Skin of body (tissue), 2 donors: ENCODE measurements around the gene EPHB2. TPM values are rescaled to one million over a fixed set of nuclear protein-coding genes. Genes with fewer than 3 reads are reported as not detected.

Experiments
- DNase-seq: peaks from one replicate; lab custom pipeline; 2025; lab: John Stamatoyannopoulos, UW
- total RNA-seq: library from RNA; depleted of rRNA; stranded (reverse); fragments of >200 nt; gene quantifications from one replicate; pipeline ENCODE4 v1.2.3, GENCODE V29; 2014

The EPHB2 gene
- total RNA-seq, 1 donor from 2014 or later, result 13.6 TPM

- no peak for DNase-seq
Measured at GRCh38 chr1:22721122-22721873, 10.7 kb downstream of the EPHB2 start.

- DNase-seq, result no peak
Measured at GRCh38 chr1:22722901-22723550, 12.4 kb downstream of the EPHB2 start.

- no peak for DNase-seq
Measured at GRCh38 chr1:22727873-22728272, 17.2 kb downstream of the EPHB2 start.

- DNase-seq, result no peak
Measured at GRCh38 chr1:22728751-22729399, 18.2 kb downstream of the EPHB2 start.

- no peak for DNase-seq
Measured at GRCh38 chr1:22729400-22729773, 18.7 kb downstream of the EPHB2 start.

- no peak for DNase-seq
Measured at GRCh38 chr1:22729912-22730311, 19.3 kb downstream of the EPHB2 start.

GRCh38 chr1:22731924-22732720 is 21.5 kb downstream of the EPHB2 start:
- DNase-seq, result peak; percentile 88

GRCh38 chr1:22733643-22734042 is 23.0 kb downstream of the EPHB2 start:
- DNase-seq, result no peak

GRCh38 chr1:22736501-22737080 is 26.0 kb downstream of the EPHB2 start:
- no peak for DNase-seq

GRCh38 chr1:22737374-22738068 is 26.9 kb downstream of the EPHB2 start:
- no peak for DNase-seq

GRCh38 chr1:22738069-22738435 is 27.4 kb downstream of the EPHB2 start:
- DNase-seq, result no peak

- DNase-seq, result no peak
Measured at GRCh38 chr1:22738522-22738921, 27.9 kb downstream of the EPHB2 start.

- DNase-seq, result peak; percentile 14
Measured at GRCh38 chr1:22739648-22740385, 29.2 kb downstream of the EPHB2 start.

- DNase-seq, result no peak
Measured at GRCh38 chr1:22741118-22741517, 30.5 kb downstream of the EPHB2 start.

GRCh38 chr1:22745669-22746585 is 35.3 kb downstream of the EPHB2 start:
- DNase-seq, result no peak

- DNase-seq, result no peak
Measured at GRCh38 chr1:22747021-22747734, 36.5 kb downstream of the EPHB2 start.

- no peak for DNase-seq
Measured at GRCh38 chr1:22747735-22748073, 37.1 kb downstream of the EPHB2 start.

- no peak for DNase-seq
Measured at GRCh38 chr1:22749503-22749902, 38.9 kb downstream of the EPHB2 start.
